NCI-H2029 treated with DMSO at 0.1 percent for 48 hours (cell line): Measurements from ENCODE around the gene KIAA1217.
"Not testable (repeated sequence)": the region's sequence is repeated elsewhere in the genome, so short reads cannot be mapped to it uniquely, and the experiment has no call there.

Source experiments
- DNase-seq: peaks from one replicate; lab custom pipeline; 2025; lab: John Stamatoyannopoulos, UW

The KIAA1217 gene

DNA sequence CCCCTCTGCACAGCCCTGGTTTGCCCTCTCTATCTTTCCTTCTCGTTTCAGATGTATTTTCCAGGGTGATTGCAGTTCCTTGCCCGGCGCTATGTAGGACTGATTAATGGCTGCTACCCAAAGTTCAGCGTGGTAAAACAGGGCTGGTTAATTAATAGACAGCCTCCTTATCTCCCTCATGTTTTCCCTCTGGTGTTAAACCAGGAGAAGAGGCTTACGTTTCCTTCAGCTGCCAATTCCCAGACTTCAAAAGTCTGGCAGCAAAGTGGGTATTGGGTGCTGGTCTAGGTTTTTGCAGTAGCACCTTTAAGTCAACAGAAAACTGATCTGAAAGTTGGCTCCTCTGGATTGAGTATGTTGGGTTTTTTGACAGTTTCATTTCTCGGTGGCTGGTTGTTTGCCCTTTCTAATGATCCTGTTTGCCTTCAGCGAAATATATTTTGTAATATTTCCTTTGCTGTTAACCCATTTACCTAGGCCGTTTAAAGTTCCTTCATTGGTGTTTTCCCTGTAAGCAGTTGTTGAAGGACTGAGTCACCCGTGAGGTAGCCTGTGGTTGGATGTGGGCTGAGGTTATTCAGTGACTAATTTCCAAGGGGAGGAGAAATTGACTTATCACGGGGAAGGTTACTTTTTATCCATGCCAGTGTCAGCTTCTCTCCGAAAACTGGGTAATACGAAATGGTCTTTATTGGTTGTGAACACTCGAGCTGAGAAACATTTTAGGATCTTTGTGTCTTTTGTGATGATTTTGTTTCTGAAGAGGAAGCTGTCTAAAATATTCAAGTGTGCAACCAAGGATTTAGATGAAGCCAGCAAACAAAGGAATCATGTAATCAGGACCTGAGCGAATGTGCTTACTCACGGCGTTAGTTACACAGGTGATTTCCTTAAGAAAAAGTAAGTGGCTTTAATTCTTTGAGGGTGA lies 257.2 kb downstream of the KIAA1217 start:
- peak; percentile 18 for DNase-seq

DNA sequence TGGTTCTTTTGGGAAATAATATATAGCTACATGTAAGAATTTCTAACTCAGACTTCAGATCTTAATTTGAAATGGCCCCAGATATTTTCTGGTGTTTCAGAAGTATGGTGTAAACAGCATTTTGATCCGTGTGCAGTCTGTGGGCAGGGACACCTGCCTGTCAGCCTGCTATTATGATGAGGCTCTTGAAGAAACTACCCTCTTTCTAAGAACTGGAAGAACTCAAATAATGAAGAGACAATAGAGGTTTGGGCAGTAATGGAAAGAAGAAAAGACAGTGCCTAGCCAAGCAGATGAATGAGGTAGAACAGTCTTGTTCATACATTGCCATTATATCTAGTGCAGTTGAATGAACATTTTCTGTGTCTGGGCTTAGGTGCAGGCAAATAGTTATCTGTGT lies 258.2 kb downstream of the KIAA1217 start:
- peak; percentile 1 for DNase-seq

- DNase-seq: no peak
Measured at GRCh38 chr10:24467605-24468004, 258.7 kb downstream of the KIAA1217 start.

- DNase-seq: no peak
Measured at GRCh38 chr10:24468281-24468751, 259.4 kb downstream of the KIAA1217 start.

DNA sequence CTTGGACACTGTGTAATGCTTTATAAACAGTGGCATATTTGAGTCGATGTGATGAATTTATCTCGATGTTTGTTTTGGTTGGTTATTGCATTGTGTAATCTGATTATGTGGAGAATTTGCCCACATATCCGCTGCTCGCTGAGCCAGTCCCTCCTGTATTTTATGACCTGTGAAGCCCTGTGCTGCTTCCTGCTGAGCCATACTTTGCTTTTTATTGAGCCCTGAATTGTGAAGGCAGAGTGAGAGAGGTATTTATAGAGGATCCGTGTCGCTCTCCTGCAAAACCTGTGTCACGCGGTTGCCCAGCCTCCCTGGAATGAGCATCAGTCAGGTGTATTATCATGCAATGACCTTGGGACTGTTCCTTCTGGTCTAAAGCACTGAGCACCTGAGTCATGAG lies 261.1 kb downstream of the KIAA1217 start:
- DNase-seq: no peak

GRCh38 chr10:24475598-24475997 lies 266.7 kb downstream of the KIAA1217 start:
- DNase-seq: no peak

- DNase-seq: no peak
Measured at GRCh38 chr10:24476913-24477701, 268.2 kb downstream of the KIAA1217 start.

DNA sequence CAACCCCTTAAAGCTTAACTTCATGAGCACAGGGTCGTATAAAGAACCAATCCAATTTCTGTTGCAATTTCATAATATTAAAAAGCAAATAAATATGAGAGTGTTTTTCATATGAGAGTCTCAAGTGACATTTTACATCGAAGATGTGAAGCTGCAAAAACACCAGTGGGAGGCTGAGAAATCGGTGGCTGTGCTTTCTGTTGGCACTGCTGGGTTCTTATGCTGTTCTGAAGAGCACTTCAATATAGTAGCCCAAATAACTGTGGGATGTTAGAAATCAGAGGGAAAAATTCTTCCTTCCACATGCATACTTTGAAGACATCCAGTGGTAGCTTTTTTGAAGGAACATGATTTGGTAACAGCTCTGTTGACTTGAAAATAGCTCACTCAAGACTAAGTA lies 269.0 kb downstream of the KIAA1217 start:
- no peak for DNase-seq

GRCh38 chr10:24479806-24480205 lies 270.9 kb downstream of the KIAA1217 start:
- DNase-seq: no peak

DNA sequence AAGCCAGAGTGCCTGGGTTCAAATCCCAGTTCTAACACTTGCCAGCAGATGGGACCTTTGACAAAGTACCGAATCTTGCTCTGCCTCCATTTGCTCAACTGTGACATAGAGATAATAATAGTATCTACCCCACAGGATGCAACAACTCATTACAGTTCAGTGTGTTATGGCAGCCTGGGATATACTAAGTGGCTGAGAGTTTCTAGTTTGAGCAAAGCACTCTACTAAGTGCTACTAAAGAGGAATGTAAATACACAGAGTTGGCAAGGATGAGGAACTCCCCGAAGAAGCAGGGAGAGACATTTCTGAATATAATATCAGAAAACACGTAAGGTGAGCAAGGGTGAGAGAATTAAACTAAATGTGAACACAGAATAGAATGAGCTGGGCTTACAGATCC lies 271.5 kb downstream of the KIAA1217 start:
- no peak for DNase-seq

GRCh38 chr10:24481241-24481640 lies 272.3 kb downstream of the KIAA1217 start:
- no peak for DNase-seq

- DNase-seq: not testable (repeated sequence)
Measured at GRCh38 chr10:24482713-24483112, 273.8 kb downstream of the KIAA1217 start.

DNA sequence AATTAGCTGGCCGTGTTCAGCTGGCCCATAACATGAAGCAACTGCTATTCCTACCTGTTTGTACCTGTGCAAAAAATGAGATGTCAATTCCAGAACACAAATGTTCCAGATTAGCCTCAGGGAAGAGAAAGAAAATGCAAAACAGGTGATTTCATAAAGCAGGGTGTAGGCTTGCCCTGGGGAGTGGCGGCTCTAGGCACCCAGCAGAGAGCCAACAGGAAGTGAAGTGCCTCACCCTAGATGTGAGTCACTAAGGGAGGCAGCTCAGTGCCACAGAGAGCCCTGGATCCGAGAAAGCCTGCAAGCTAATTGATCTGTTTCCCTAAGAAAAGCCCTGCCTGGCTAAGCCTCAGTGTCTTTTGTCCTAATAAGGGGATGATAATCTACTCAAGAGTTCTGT lies 274.8 kb downstream of the KIAA1217 start:
- no peak for DNase-seq

DNA sequence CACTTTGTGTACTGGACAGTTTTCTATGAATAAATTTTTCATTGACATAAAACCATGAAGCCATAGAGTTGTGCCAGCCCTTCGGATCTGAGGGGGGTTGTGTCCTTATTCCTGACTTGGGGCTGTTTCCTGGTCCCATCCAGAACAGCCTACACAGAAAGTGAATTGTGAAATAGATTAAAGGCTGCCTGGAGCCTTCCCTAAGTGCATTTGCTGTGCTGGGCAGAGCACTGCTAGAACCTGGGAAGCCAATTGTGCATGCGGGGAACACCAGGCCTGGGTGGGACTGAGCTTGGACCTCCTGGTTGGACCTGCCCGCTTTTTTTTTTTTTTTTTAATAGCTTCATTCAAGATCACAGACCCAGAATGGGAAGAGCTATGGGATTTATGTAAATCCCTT lies 275.8 kb downstream of the KIAA1217 start:
- no peak for DNase-seq

GRCh38 chr10:24485304-24485703 lies 276.4 kb downstream of the KIAA1217 start:
- no peak for DNase-seq

GRCh38 chr10:24488631-24489030 lies 279.7 kb downstream of the KIAA1217 start:
- no peak for DNase-seq

DNA sequence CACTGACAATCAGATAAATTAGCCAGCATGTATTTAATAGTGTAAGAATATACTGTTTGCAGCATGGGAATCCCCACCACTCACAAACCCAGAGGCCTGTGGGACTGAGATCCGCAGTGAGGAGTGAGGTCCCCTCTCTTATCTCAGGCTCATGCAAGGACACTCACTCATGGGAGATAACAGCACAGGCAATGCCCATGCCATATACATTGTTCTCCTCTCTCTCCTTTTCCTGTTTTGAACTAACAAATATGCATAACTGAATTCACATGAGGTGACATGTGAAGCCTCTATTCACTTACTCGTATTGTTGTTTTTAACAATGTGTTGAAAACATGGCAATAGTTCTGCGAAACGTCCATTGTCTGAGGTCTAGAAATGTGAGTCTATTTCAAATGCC lies 284.2 kb downstream of the KIAA1217 start:
- no peak for DNase-seq

- no peak for DNase-seq
Measured at GRCh38 chr10:24494236-24494635, 285.3 kb downstream of the KIAA1217 start.

DNA sequence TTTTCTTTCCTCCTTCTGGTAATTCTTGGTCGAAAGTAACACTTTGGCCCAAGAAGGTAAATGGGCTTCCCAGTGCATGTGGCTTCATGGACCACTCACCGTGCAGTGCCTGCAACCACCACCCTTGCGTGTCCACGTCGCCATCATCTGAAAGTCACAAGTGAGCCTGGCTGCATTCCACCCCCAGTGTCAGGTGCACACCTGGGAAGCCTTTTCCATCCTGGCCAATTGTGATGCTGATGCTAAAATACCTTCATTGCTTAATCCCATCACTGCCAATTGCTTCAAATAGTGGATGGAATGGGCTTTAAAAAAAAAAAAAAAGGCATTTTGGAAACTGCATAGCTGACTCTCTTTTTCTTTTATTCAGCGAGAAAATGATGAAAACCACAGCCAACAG lies 285.8 kb downstream of the KIAA1217 start:
- DNase-seq: no peak

GRCh38 chr10:24495666-24496460 lies 286.9 kb downstream of the KIAA1217 start:
- DNase-seq: no peak

- DNase-seq: no peak
Measured at GRCh38 chr10:24496906-24497305, 288.0 kb downstream of the KIAA1217 start.

DNA sequence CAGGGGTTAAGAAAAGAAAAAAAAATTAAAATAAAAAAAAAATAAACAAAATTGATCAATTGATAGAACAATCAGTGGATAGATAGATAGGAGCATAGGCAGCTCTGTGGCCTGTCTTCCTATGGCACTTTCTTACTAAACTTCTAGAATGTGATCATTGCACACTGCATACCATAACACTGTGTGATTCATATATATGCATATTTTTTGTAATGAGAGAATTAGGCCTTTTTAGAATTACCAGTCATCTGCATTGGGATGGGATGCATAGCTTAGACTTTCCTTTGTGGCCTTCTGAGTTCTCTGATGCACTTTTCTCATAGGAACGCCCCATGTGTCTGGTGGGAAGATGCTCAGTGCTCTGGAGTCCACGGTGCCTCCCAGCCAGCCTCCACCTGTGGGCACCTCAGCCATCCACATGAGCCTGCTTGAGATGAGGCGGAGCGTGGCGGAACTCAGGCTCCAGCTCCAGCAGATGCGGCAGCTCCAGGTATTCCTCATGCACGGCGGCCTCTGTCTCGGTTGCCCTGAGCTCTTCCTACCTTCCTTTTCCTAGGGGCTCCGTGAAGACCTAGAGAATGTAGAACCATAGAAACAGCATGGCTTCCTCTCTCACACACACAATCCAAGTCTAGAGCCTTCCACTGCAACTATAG lies 292.2 kb downstream of the KIAA1217 start:
- no peak for DNase-seq
